KOPT-K1 (cell line): ENCODE results near the gene LMTK3.

Experiments
- H3K27ac ChIP-seq: fragments of 200-600 bp; sonication (generic); 2 replicates; pipeline ENCODE4 v1.5.1; 2016; ENCODE audit warnings: antibody characterized with exemption, mild to moderate bottlenecking, low read depth, low read length; ENCODE audit not compliant: poor library complexity, severe bottlenecking
- H3K36me3 ChIP-seq: fragments of 200-600 bp; sonication (generic); 2 replicates; pipeline ENCODE4 v1.5.1; 2017; ENCODE audit warnings: antibody characterized with exemption, mild to moderate bottlenecking, low read length, moderate library complexity; ENCODE audit not compliant: insufficient read depth
- H3K9me3 ChIP-seq: fragments of 200-600 bp; sonication (generic); 2 replicates; pipeline ENCODE4 v1.5.1; 2017; ENCODE audit warnings: antibody characterized with exemption, low read length, mild to moderate bottlenecking; ENCODE audit not compliant: insufficient read depth, poor library complexity, severe bottlenecking

The LMTK3 gene

DNA sequence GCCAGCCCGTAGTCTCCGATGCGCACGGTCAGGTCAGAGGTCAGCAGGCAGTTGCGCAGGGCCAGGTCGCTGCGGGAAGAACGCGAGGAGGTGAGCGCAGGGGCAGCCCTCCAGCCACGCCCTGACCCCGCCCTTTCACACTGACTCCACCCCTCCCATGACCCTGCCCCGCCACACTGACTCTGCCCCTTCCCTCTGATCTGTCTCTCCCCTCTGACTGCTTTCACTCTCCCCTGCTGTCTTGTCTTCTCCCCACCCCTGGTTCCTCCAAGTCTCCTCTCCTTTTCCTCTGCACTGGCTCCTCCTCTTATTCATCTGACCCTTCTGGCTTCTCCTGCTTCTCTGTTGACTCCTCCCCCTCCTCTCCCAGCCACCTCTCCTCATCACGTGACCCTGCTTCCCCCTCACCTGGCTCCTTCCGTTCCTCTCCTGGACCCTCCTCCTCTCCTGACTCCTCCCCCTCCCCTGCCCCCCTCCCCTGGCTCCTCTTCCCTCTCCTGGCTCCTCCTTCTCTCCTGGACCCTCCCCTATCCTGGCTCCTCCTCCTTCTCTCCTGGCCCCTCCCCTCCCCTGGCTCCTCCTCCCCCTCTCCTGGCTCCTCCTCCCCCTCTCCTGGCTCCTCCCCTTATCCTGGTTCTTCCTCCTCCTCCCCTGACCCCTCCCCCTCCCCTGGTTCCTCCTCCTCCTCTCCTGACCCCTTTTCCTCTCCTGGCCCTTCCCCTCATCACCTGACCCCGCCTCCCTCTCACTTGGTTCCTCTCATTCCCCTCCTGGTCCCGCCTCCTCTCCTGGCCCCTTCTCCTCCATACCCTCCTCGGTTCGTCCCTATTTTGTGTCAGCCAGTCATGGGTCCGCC is 9.9 kb downstream of the LMTK3 start:
- H3K9me3 ChIP-seq = no peaks in the 10 kb centered on the region
- H3K27ac ChIP-seq = no peak overlapping the region

DNA sequence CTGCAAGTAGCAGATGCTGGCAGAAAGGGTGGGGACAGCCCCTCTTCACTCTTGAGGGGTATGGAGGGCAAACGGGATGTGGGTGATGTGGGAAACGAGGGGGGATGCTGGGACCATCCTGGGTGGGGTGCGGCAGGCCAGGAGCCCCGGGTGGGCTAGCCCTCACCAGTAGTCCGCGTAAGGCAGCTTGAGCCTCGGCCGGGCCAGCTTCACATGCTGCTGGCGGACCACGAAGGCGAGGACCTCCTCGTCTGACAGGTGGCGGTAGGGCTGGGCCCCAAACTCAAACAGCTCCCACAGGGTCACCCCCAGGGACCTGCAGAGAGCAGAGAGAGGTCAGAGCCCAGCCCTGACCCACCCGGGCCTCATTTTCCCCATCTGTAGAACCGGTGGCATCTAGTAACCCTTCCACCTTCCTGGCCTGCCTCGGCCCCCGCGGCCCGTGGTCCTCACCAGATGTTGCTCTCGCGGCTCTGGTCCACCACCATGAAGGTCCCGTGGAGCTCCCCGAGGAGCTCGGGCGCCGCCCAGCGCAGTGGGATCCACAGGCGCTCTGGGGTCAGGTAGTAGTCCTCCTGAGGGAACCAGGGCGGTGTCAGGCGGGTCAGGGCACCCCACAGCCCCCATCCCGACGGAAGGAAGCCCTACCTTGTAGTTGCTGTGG is 10.7 kb downstream of the LMTK3 start:
- Histone ChIP-seq H3K9me3 (no peaks in the 10 kb centered on the region), H3K27ac (no peak overlapping the region), H3K36me3 (no peaks in the 10 kb centered on the region)

More for the DNA sequence above, 9.9 kb downstream of the LMTK3 start:
- H3K36me3 ChIP-seq = no peaks in the 10 kb centered on the region

DNA sequence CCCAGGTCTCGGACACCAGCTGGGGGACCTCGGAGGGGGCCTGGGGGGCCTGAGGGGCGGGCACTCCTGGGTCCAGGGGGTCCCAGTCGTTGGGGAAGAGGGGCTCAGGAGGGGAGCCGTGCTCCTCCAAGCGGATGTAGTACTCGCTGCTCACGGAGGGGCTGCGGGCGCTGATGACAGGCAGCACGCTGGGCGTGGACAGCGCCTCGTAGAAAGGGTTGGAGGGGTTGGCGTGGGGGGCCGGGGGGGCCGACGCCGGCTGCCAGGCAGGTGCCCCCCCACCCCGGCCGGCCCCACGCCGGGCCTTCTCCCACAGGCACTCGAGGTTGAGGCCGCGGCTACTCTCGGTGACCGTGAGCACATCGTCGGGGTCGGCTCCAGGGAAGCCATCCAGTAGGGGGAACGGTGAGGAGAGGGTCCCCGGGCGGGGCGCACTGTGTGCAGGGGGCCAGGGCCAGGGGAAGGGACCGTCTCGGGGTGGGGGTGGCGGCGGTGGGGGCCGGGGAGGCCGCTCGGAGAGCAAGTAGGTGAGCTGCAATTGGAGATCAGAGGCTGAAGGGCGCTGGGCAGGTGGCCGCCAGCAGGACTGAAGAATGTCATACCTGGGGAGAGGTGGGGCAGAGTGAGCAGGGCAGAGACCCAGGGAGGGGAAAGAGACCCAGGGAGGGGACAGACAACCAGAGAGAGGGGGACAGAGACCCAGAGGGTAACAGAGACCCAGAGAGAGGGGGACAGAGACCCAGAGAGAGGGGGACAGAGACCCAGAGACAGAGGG is 12.1 kb downstream of the LMTK3 start:
- Histone ChIP-seq H3K9me3 (no peaks in the 10 kb centered on the region), H3K27ac (no peak overlapping the region), H3K36me3 (no peaks in the 10 kb centered on the region)

DNA sequence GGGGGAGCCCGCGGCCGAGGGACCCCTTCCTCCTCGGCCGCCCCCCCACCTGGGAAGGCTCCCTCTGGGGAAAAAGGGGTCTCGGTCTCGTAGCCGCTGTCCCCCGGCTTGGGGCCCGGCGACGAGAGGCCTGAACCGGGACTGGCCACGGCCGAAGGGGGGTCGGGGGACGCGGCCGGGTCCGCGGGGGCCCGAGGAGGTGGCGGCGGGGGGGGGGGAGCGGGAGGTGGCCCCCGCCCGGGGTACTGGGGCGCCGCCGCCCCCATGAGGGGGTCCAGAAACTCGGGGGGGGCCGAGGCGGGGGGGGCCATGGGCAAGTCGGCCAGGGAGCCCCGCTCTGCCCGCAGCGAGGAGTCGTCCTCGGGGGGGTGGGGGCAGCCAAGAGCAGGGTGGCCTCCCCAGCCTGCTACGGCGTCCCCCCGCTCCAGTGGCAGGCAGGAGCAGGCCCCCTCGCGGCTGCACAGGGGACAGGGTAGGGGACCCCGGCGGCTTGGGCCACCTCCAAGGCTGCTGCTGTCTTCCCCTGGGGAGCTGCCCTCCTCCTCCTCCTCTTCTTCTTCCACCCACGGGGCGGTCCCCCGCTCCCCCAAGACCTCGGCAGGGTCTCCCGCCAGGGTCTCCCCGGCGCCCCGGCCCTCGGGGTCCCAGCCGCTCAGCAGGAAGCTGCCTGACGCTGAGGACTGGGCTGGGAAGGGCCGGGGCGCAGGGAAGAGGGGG is 12.9 kb downstream of the LMTK3 start:
- Histone ChIP-seq H3K9me3 (no peaks in the 10 kb centered on the region), H3K36me3 (no peaks in the 10 kb centered on the region), H3K27ac (no peak overlapping the region)

DNA sequence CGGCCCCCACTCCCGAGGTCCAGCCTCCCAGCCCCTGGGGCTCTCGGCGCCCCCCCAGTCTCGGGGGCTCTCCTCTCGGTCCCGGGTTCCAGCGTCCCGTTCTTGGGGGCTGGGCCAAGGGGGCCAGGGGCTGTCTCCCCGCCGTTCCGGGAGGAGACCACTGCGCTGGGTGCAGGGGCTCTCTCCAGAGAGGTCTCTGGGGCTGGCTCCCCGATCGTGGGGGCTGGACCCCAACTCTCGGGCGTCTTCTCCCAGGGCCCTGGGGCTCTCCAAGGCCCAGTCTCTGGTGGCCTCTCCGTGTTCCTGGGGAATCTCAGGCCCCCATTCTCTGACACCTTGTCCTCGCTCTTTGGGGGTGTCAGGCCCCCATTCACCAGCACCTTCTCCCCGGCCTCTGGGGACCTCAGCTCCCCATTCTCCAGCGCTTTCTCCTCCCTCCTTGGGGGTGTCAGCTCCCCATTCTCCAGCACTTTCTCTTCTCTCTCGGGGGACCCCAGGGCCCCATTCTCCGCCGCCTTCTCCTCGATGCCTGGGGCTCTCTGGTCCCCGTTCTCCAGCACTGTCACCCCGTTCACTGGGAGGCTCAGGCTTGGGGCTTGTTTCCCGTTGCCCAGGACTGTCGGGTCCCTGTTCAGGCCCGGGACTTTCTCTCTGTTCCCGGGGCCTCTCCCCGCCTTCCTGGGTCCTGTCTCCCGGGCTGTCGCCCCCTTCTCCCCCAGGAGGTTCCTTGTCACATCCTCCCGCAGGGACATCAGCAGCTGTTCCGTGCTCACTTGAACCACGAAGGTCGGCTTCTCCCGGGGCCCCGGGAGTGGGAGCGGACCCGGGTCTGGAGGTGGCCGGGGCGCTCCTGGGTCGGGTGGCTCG is 13.7 kb downstream of the LMTK3 start:
- Histone ChIP-seq H3K9me3 (no peaks in the 10 kb centered on the region), H3K27ac (no peak overlapping the region), H3K36me3 (no peaks in the 10 kb centered on the region)

DNA sequence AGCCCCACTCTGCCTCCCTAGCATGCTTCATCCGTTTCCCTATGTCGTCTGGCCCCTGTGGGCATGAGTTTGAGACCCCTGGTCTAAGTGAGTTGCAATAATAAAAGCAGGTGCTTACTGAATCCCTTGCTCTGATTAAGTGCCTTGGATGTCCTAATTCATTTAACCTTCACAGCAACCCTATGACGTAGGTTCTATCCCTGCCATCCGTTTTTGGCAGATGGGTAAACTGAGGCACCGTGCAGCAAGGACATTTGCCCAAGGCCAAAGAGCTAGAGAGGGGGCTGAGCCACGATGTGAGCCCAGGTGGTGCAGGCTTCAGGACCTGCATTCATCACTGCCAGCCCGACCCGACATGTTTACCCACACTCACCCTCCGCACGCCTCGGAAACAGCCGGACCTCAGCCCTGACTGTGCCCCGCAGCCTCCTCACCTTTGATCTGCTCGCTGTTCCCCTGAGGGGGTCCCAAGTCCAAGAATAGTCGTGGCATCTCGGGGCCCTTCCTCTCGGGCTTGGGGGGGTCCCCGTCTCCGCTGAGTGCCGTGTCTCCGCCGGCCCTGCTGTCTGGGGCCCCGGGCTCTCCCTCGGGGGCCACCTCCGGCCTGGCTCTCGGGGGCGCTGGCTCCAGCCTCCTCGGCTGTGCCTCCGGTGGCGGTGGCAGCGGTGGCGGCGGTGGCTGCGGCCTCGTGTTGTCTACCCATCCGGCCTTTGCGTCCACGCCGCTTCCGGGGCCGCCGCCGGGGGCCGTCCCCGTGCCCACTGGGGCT is 14.5 kb downstream of the LMTK3 start:
- H3K27ac ChIP-seq = no peak overlapping the region
- no peaks in the 10 kb centered on the region for H3K9me3 ChIP-seq

DNA sequence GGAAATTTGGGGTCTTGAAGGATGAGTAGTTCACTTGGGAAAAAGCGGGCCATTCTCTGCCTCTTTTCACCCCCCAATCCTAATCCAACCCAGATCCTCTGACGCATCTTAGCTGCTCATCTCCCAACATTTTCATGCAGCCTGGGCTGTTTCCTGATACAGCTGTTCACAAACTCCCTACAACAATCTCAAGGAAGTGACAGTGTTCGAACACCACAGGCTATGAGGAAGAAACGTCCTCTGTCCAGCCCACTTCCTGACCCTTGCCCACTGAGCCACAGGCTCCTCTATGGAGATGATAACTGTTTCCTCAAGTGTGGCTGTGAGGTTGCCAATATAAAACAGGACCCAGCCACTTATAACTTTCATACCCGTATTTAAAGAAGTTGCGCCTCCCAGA is 16.2 kb downstream of the LMTK3 start:
- no peaks in the 10 kb centered on the region for H3K36me3 ChIP-seq
- no peak overlapping the region for H3K27ac ChIP-seq
- no peaks in the 10 kb centered on the region for H3K9me3 ChIP-seq

More for the DNA sequence above, 14.5 kb downstream of the LMTK3 start:
- no peaks in the 10 kb centered on the region for H3K36me3 ChIP-seq

DNA sequence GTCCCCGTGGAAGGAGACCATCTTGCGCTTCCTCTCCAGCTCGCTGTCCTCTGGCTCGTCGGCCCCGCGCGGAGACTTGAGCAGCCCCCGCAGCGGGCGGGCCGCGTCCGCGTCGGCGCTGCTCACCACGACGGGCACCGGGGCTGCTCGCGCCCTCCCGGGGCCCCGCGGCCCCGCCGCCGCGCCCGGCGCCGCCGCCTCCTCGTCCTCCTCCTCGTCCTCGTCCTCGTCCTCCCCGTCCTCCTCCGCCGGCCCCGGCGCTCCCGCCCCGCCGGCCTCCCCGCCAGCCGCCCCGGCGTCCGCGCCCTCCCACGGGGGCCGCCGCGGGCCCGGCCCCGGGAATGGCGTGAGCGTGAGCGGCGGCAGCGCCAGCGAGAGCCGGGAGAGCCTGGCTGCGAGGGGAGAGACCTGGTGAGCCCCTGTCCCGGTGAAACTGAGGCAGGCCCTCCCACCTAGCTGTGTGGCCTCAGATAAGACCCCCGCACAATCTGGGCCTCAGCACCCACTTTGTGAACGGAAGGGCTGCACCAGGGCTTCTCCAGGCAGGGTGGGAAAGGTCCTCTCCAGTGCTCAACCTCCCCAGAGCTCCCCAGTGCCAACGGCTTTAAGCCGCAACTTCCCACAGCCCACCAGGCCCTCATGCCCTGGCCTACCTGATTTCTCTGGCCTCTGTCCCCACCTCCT is 17.8 kb downstream of the LMTK3 start:
- no peak overlapping the region for H3K27ac ChIP-seq

DNA sequence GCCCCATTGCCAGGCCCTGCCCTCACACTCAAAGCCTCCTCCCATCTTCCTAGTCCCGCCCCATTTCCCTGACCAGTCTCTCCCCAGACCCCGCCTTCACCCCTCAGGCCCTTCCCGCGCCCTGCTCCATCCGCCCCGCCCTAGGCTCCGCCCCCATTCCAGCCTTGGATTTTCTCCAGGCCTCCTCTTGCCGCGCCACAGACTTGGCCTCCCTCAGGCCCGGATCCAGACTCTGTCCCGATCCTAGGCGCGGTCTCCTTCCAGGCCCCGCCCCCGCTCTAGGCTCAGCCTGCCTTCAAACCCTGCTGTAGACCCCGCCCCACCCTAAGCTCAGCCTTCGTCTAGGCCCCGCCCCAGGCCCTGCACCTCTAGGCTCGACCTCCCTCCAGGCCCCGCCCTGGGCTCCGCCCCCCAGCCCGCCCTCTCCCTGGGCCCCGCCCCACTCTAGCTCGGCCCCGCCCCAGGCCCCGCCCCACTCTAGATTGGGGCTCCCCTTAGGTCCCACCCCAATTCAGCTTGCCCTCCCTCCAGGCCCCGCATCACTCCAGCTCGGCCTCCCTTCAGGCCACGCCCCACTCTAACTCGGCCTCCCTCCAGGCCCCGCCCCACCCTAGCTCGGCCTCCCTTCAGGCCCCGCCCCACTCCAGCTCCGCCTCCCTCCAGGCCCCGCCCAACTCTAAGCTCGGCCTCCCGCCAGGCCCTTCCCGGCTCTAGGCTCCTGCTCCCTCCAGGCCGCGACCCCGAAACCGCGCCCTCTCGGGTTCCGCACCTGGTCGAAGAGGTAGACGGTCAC is 18.5 kb downstream of the LMTK3 start:
- H3K36me3 ChIP-seq = no peaks in the 10 kb centered on the region
- H3K27ac ChIP-seq = no peak overlapping the region
- no peaks in the 10 kb centered on the region for H3K9me3 ChIP-seq

More for the DNA sequence above, 17.8 kb downstream of the LMTK3 start:
- Histone ChIP-seq H3K9me3 (no peaks in the 10 kb centered on the region), H3K36me3 (no peaks in the 10 kb centered on the region)

DNA sequence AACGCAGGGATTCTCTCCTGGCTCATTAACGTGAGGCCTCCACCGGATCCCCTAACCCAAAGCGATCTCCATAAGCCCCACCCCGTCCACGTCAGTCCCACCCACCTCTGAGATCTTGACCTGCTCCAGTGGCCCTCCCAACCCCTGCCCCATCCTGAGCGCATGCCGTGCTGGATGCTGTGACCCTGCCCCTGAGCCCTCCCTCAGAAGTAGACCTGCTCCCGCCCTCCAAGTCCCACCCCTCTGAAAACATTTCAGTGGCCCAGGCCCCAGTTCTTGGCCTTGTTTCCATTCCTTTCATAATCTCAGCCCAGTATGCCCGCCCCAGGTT is 19.9 kb downstream of the LMTK3 start:
- Histone ChIP-seq H3K9me3 (no peaks in the 10 kb centered on the region), H3K36me3 (no peaks in the 10 kb centered on the region), H3K27ac (no peak overlapping the region)

DNA sequence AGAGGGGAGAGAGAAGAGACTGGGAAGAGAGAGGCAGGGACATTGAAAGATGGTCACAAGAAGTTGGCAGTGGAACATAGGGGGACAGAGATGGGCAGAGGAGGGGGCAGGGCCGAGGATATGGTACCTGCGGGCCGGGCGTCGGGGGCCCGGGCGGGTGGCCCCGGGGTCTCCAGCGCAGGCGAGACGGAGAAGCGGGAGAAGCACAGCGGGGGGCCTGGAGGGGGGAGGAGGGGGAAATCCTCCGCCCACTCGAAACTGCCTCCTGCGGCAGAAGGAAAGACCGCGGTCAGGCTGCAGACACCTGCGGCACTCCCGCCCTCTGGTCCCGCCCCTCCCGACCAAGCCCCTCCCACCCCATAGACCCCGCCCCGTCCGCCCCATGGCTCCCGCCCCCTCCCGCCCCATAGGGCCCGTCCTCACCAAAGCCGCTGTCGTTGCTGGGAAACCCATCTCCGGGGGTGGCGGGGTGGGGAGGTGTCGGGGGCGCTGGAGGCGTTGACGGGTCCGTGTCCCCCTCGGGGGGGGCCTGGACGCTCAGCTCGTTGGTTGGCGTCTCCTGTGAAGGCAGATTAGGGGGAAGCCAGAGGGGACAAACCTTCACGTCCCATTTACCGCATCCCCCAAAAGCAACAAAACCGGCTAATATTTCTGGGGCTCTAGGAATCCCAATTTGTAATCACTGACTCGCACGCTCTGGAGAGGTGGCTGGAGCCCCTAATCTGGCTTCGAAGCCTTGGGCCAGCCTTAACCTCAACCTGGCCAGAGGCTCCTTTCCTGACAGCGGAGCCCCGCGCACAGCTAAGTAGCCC is 20.4 kb downstream of the LMTK3 start:
- Histone ChIP-seq H3K27ac (no peak overlapping the region), H3K36me3 (no peaks in the 10 kb centered on the region), H3K9me3 (no peaks in the 10 kb centered on the region)

DNA sequence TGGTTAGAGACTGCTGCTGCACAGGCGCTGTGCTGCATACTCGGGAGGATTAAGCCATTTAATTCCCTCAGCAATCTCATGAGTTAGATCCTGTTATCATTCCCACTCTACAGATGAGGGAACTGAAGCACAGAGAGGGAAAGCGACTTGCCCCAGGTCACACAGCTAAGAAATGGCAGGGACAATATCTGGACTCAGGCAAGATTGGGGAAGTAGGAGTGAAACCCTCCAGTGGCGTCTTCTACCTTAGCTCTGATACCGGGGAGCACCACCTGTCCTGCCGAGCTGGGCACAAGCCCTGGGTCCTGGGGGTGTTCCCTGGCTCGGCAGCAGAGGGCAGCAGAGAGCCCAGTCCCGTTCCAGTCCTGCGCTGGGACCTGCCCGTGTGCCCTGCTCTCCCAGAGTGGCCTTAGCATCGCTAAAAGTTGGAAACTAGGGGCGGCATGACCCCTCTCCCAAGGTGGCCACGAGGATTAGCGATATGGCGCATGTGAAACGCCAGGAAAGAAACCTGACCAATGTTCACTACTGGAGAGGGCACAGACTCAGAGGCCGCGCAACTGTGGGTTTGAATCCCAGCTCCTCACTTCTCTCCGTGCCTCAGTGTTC is 21.9 kb downstream of the LMTK3 start:
- Histone ChIP-seq H3K27ac (no peak overlapping the region), H3K9me3 (no peaks in the 10 kb centered on the region), H3K36me3 (no peaks in the 10 kb centered on the region)
